Chondrocyte (in vitro differentiated cells): ENCODE results near the gene LPP. TPM values are rescaled to one million over a fixed set of nuclear protein-coding genes. Genes with fewer than 3 reads are reported as not detected.

Source experiments
- DNase-seq: peaks from one replicate; pipeline ENCODE4 v3.0.0; 2021; ENCODE audit warnings: mixed read lengths, low spot score
- H3K27ac Mint-ChIP-seq: one replicate; pipeline ENCODE4 v1.8.0; 2021; ENCODE audit warnings: mild to moderate bottlenecking, moderate library complexity, mixed read lengths; ENCODE audit not compliant: unreplicated experiment
- H3K27me3 Mint-ChIP-seq: 2 replicates; pipeline ENCODE4 v1.8.0; 2021; ENCODE audit warnings: low read depth, mixed read lengths
- H3K36me3 Mint-ChIP-seq: 2 replicates; pipeline ENCODE4 v1.8.0; 2021; ENCODE audit warnings: low read depth, mixed read lengths
- H3K4me1 Mint-ChIP-seq: 2 replicates; pipeline ENCODE4 v1.8.0; 2021; ENCODE audit warnings: low read depth, mild to moderate bottlenecking, mixed read lengths
- H3K4me3 Mint-ChIP-seq: one replicate; pipeline ENCODE4 v1.8.0; 2021; ENCODE audit warnings: mild to moderate bottlenecking, moderate library complexity, mixed read lengths; ENCODE audit not compliant: unreplicated experiment
- H3K9me3 Mint-ChIP-seq: 2 replicates; pipeline ENCODE4 v1.8.0; 2021; ENCODE audit warnings: low read depth, mixed read lengths
- CTCF ChIP-seq: fragments of 200-600 bp; sonication (generic); IDR thresholded peaks from 2 replicates; pipeline ENCODE4 v1.5.0; 2021; ENCODE audit warnings: antibody characterized with exemption, mild to moderate bottlenecking, moderate library complexity
- total RNA-seq: library from RNA; stranded (reverse); gene quantifications from 3 replicates; pipeline ENCODE4 v1.2.1, GENCODE V29; 2021

The LPP gene
- total RNA-seq, 1 donor from 2014 or later, result 295 TPM

GRCh38 chr3:188706599-188706998 is 552.6 kb downstream of the LPP start:
- no peak for DNase-seq
- no peaks in the 10 kb centered on the region for H3K9me3 Mint-ChIP-seq
- TF ChIP-seq CTCF, result no peak
- peaks cover 38% of the 10 kb centered on the region for H3K4me1 Mint-ChIP-seq
- H3K36me3 Mint-ChIP-seq, result peaks cover 5% of the 10 kb centered on the region
- H3K27me3 Mint-ChIP-seq, result no peaks in the 10 kb centered on the region
- no peak overlapping the region for H3K4me3 Mint-ChIP-seq
- no peak overlapping the region for H3K27ac Mint-ChIP-seq

GRCh38 chr3:188707381-188708288 is 553.7 kb downstream of the LPP start:
- H3K9me3 Mint-ChIP-seq, result no peaks in the 10 kb centered on the region
- no peak overlapping the region for H3K4me3 Mint-ChIP-seq
- no peak for DNase-seq
- peak overlapping the region; percentile 8 for H3K27ac Mint-ChIP-seq
- no peak for TF ChIP-seq CTCF
- peaks cover 48% of the 10 kb centered on the region for H3K4me1 Mint-ChIP-seq
- no peaks in the 10 kb centered on the region for H3K27me3 Mint-ChIP-seq
- H3K36me3 Mint-ChIP-seq, result peaks cover 5% of the 10 kb centered on the region

DNA sequence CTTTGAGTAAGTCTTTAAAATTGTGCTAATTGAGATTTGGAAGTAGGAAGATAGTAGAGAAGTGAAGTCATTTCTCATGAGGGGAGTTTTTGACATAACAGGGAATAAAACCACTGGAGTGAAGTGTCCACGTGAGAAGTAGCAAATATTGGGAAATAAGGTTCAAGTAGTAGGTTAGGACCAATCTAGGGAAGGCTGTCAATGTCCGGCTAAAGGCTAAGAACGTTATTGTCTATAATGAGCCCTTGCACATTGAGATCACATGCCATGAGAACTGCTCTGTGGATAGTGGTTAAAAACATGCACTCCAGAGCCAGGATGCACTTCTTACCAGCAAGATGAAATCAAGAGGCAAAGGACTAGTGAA is 557.9 kb downstream of the LPP start:
- no peak for TF ChIP-seq CTCF
- H3K27ac Mint-ChIP-seq, result peak overlapping the region; percentile 78
- H3K4me3 Mint-ChIP-seq, result no peak overlapping the region
- no peaks in the 10 kb centered on the region for H3K9me3 Mint-ChIP-seq
- no peaks in the 10 kb centered on the region for H3K27me3 Mint-ChIP-seq
- H3K36me3 Mint-ChIP-seq, result peaks cover 4% of the 10 kb centered on the region
- peaks cover 59% of the 10 kb centered on the region for H3K4me1 Mint-ChIP-seq
- no peak for DNase-seq

GRCh38 chr3:188712248-188712924 is 558.4 kb downstream of the LPP start:
- peak overlapping the region; percentile 78 for H3K27ac Mint-ChIP-seq

More at GRCh38 chr3:188712248-188712924, 558.4 kb downstream of the LPP start:
- DNase-seq, result no peak
- Mint-ChIP-seq H3K36me3 (peaks cover 4% of the 10 kb centered on the region), H3K4me1 (peaks cover 54% of the 10 kb centered on the region), H3K9me3 (no peaks in the 10 kb centered on the region), H3K27me3 (no peaks in the 10 kb centered on the region), H3K4me3 (no peak overlapping the region)
- peak; percentile 12 for TF ChIP-seq CTCF
